ENCODE data around the gene AFF1.
"Not testable (repeated sequence)": the region's sequence is repeated elsewhere in the genome, so short reads cannot be mapped to it uniquely, and the experiment has no call there.

The AFF1 gene

GRCh38 chr4:86959588-86960500 lies 25.0 kb downstream of the AFF1 start:
- no peak for DNase-seq

- no peak for DNase-seq
These were observed 25.7 kb downstream of the AFF1 start for GRCh38 chr4:86960557-86960961.

- no peak for DNase-seq
These were observed 26.3 kb downstream of the AFF1 start for GRCh38 chr4:86961116-86961515.

- no peak for DNase-seq
These were observed 26.9 kb downstream of the AFF1 start for GRCh38 chr4:86961605-86962295.

- no peak for DNase-seq
These were observed 28.9 kb downstream of the AFF1 start for GRCh38 chr4:86963697-86964096.

GRCh38 chr4:86965019-86965976 lies 30.5 kb downstream of the AFF1 start:
- no peak for DNase-seq

- DNase-seq: no peak
These were observed 32.3 kb downstream of the AFF1 start for GRCh38 chr4:86967073-86967472.

GRCh38 chr4:86967798-86968197 lies 33.0 kb downstream of the AFF1 start:
- no peak for DNase-seq

- no peak for DNase-seq
These were observed 33.7 kb downstream of the AFF1 start for GRCh38 chr4:86968547-86968946.

GRCh38 chr4:86970447-86971354 lies 35.9 kb downstream of the AFF1 start:
- no peak for DNase-seq

GRCh38 chr4:86971355-86971683 lies 36.5 kb downstream of the AFF1 start:
- no peak for DNase-seq

- DNase-seq: no peak
These were observed 38.2 kb downstream of the AFF1 start for GRCh38 chr4:86972997-86973396.

GRCh38 chr4:86973668-86974067 lies 38.9 kb downstream of the AFF1 start:
- no peak for DNase-seq

- no peak for DNase-seq
These were observed 39.8 kb downstream of the AFF1 start for GRCh38 chr4:86974551-86974994.

- no peak for DNase-seq
These were observed 41.1 kb downstream of the AFF1 start for GRCh38 chr4:86975927-86976326.

- DNase-seq: no peak
These were observed 42.1 kb downstream of the AFF1 start for GRCh38 chr4:86976801-86977485.

- no peak for DNase-seq
These were observed 42.9 kb downstream of the AFF1 start for GRCh38 chr4:86977621-86978184.

- DNase-seq: no peak
These were observed 43.9 kb downstream of the AFF1 start for GRCh38 chr4:86978709-86979108.

- DNase-seq: no peak
These were observed 45.4 kb downstream of the AFF1 start for GRCh38 chr4:86980230-86980629.

- no peak for DNase-seq
These were observed 47.0 kb downstream of the AFF1 start for GRCh38 chr4:86981789-86982188.

GRCh38 chr4:86985852-86986251 lies 51.0 kb downstream of the AFF1 start:
- DNase-seq: not testable (repeated sequence)

All from activated naive CD4-positive, alpha-beta T cell treated with anti-CD3 and anti-CD28 coated beads, Interleukin-2, amount 50 U/mL, for 16 hours (primary cell).